SKM-1 (cell line): Measurements from ENCODE around the gene HECTD1.
"Not testable (repeated sequence)": the region's sequence is repeated elsewhere in the genome, so short reads cannot be mapped to it uniquely, and the experiment has no call there.

Experiments
- DNase-seq: peaks from one replicate; lab custom pipeline; 2025; ENCODE audit not compliant: unreplicated experiment; lab: John Stamatoyannopoulos, UW

Gene HECTD1

DNA sequence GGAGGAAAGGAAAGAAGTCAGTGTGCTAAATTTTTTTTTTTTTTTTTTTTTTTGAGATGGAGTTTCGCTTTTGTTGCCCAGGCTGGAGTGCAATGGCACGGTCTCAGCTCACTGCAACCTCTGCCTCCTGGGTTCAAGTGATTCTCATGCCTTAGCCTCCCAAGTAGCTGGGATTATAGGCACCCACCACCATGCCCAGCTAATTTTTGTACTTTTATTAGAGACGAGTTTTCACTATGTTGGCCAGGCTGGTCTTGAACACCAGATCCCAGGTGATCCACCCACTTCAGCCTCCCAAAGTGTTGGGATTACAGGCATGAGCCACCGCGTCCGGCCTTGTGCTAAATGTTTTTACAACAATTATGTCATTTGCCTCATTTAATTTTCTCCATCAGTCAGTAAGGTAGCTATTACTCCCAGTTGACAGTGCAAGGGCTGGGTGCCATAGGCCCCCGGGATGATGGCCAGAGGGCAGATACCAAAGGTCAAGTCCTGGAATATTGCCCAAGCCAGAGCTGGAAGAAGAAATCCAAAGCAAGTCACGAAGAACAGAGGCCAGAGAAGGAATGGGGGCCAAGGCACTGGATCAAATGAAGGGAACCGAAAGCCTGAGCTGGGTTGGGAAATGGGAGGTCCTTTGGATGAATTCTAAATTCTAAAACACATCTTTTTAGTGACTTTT is 154.5 kb downstream of the HECTD1 start:
- DNase-seq: not testable (repeated sequence)

DNA sequence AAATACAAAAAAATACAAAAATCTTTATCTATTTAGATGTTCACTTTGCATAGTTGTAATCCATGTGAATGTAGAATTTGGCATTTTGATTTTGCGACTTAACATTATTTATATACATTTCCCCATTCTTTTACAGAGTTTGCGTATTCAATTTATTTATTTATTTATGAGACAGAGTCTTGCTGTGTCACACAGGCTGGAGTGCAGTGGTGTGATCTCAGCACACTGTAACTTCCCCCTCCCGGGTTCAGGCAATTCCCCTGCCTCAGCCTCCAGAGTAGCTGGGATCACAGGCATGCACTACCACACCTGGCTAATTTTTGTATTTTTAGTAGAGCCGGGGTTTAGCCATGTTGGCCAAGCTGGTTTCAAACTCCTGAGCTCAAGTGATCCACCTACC is 156.1 kb downstream of the HECTD1 start:
- DNase-seq: no peak

- no peak for DNase-seq
Measured at GRCh38 chr14:31051023-31051422, 156.6 kb downstream of the HECTD1 start.
